ENCODE results near the gene UPK2.

Gene UPK2

DNA sequence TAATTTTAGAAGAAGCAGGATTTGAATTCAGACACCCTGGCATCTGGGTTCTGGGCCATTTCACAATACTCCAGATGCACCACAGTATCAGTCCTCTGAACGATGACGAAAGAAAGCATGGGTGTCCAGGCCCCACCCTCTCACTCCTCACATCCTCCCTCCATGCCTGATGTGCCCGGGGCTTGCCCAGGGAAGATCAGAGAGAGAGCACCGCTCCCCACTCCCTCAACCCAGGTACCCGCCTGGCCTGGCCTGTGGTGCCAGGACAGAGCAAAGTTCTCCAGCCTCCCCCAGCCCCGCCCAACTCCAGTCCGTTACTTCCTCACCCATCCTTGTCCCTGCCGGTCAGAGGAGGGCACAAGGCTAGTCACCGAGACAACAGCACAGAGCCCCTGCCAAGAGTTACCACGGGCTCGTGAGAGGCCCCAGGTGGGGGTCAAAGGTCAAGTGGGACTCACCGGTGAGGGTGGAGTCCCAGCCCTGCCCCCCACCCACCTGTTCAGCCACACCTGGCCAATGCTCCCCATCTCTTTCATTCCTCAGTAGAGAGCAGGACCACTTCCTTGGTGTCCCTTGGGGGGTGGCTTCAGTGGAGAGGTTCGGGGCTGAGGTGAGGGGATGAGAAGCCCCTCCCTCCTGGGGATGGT, 38.5 kb upstream of the UPK2 start:
- no peak for DNase-seq (ENCODE audit: low read depth)

DNA sequence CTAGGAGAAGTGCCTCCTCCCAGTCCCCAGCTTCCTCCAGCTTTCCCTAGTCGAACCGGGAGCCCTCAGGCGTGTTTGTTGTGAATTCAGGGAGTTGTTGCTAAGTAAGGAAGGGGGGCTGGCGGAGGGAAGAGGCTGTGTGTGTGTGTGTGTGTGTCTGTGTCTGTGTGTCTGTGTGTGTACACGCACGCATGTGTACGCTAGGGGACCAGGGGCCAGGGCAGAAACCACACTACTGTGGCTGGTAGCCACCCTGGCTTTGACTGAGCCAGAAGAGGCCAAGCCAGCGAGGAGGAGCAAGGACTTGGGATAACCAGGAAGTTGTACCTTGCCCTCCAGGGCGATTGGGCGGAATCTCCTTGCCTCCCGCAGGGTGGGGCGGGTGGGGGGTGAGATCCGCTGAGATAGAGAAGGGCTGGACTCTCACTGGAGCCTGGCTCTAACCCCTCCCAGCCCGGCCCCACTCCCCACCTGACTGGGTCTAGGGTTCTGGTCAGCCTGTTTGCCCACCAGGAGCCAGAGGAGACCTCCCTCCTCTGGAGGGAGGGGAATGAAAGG, 37.9 kb upstream of the UPK2 start:
- peak; percentile 87 for DNase-seq (ENCODE audit: low read depth)

DNA sequence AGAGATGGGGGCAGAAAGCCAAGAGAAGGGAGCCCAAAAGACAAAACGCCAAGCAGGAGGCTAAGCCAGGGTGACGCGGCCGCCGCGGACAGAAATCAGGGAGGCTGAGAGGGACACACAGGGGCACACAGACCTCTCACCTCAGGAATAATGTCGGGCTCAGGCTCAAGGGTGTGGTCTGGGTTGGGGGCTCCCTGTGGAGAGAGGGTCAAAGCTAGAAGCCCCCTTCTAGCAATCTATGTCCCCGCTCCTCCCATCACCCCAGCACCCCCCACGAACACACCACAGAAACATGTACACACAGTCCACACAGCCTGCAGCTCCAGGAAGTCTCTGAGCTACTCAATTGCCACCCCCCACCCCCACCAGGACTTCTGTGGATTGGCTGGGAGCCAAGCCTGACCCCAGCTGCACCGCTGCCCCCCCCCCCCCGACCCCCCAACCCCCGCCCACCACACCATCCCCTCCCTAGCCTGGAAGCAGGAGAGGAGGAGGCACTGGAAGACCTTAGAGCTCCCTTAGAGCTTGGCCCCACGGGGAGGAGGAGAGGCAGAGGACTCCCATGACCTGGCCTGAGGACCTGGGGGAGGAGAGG, 37.3 kb upstream of the UPK2 start:
- no peak for DNase-seq (ENCODE audit: low read depth)

- peak; percentile 85 for DNase-seq (ENCODE audit: low read depth)
Measured at GRCh38 chr11:118921121-118921928, 34.8 kb upstream of the UPK2 start.

GRCh38 chr11:118921929-118922744, 34.0 kb upstream of the UPK2 start:
- DNase-seq (ENCODE audit: low read depth) = no peak

DNA sequence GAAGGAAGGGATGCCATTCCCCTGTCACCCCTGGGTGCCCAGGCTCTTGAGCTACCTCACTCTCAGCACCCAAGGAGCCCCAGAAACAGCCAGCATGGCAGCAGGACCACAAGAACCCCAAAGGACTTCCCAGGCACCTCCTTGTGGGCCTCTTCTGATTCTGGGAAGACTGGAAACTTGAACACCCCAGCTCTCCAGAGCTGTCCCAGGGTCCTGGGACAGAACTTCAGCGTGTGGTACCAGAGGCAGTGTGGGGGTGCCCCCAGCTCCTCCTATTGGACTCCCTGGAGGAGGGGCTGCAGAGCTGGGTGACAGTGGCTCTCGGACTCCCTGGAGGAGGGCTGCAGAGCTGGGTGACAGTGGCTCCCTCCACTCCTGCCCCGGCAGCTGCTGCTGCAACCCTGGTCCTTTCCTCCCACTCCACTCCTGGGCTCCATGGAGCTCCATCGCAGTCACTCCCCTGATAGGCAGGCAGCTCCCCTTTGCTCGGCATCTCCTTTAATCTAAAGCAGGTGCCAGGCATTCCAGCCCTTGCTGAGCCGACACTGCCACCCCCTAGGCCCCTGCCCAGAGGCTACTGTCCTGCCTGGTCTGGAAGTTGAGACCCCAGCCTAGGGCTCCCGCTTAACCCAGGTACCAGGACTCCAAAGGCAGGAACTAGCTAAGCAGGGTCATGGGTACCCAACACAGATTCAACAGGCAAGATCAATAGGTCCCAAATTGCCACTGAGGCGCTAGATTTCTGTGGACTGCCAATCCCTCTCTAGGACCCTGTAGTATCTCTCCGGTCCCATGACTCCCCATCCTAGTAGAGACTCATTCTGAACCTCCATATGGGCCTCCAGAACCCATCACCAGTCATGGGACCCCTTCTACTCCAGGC, 33.1 kb upstream of the UPK2 start:
- no peak for DNase-seq (ENCODE audit: low read depth)

DNA sequence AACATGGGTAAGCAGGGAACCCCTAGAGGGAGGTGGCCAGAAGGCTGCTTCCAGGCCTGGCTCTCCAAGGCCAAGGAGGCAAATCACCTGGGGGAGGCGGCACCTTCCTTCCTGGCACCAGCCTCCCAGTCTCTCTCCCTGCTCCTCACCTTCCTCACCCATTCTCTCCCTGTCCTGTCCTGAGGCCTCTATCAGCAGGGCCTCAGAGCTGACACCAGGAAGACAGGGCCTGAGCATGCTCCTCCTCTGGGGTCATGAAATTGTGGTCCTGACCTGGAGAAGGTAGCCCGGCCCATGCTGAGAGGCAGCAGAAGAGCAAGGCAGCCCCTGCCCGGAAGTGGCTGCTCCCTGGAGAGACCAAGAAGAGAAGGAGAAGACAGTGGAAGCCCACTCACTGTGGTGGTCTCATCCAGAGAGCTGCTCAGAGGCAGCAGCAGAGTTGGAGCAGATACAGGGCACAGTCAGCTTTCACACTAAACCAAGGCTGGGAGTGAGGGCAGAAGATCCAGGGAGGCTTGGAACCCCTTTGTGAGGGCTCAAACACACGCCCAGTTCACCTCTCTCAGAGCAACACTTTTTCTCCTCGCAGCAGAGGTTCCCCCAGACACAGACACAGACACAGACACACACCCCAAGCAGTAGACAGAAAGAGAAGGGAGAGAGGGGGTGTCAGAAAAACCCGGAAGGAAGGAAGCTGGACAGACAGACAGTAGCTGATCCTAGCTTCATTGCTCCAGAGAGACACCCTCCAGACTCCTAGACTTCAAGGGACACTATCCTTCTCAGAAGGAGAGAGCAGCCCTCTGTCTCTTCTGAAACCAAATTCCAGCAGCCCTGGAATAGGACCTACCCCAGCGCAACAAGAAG, 32.1 kb upstream of the UPK2 start:
- no peak for DNase-seq (ENCODE audit: low read depth)

- no peak for DNase-seq (ENCODE audit: low read depth)
Measured at GRCh38 chr11:118924591-118925585, 31.2 kb upstream of the UPK2 start.

GRCh38 chr11:118927554-118928100, 28.5 kb upstream of the UPK2 start:
- DNase-seq (ENCODE audit: low read depth) = no peak

GRCh38 chr11:118928101-118928869, 27.8 kb upstream of the UPK2 start:
- DNase-seq (ENCODE audit: low read depth) = peak; percentile 92

GRCh38 chr11:118928870-118929500, 27.1 kb upstream of the UPK2 start:
- no peak for DNase-seq (ENCODE audit: low read depth)

GRCh38 chr11:118929501-118930093, 26.5 kb upstream of the UPK2 start:
- no peak for DNase-seq (ENCODE audit: low read depth)

DNA sequence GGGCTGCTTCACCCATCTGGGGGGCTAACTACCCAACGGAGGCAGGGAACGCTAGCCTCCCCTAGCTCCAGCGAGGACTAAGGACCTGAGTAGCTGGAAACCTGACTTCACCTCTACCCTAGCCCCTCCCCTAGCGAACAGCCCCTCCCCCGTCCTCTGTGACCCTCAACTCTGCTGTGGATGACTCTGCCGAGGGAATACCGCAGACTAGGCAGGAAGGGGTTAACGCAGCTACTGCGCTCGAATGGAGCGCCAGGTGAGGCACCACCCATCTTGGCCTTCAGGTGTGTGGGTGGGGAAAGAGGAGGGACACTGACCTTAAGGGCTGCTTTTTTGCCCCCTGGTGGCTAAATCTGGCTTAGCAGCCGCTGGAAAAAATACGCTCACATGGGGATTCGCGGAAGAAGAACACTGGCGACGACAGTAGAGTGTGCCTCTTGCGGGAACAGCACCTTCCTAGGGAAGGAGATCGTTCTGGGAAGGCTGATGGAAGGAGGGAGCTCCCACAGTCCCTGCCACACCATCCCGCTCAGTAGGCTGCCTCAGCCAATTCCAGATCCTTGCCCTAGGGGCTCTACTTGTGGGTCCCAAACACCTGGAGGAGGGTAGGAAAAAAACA, 25.9 kb upstream of the UPK2 start:
- no peak for DNase-seq (ENCODE audit: low read depth)

DNA sequence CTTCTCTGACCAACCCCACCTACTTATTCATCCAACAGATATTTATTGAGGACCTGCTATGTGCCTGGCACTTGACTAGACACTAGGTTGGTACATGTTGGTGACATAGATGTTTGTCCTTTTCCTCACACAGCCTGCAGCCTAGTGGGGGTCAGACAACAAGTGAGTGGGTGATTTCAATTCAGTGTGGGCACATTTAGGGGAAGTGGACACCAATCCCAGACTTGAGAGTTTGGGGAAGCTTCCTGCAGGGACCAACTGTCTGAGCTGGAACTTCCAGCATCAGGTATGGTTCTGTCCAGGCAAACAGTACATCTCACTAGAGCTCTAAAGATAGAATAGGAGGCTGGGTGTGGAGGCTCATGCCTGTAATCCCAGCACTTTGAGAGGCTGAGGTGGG, 24.5 kb upstream of the UPK2 start:
- no peak for DNase-seq (ENCODE audit: low read depth)

DNA sequence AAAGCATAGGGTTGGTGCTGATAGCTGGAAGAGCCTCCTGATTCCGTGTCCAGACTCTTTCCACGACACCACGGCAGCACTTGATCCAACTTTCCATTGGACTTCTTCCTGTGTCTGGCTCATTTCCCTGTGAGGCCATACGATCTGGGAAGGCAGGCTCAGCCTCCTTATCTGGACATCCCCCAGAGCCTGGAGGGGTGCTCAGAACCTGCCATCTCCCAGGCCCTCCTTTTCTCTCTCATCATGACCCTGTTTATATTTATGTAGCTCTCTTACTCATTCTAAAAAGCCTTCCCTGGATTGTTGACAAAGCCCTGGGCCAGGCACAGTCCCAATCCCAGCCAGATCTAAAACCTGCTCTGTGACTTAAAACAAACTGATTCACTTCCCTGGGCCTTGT, 22.6 kb upstream of the UPK2 start:
- DNase-seq (ENCODE audit: low read depth) = no peak

DNA sequence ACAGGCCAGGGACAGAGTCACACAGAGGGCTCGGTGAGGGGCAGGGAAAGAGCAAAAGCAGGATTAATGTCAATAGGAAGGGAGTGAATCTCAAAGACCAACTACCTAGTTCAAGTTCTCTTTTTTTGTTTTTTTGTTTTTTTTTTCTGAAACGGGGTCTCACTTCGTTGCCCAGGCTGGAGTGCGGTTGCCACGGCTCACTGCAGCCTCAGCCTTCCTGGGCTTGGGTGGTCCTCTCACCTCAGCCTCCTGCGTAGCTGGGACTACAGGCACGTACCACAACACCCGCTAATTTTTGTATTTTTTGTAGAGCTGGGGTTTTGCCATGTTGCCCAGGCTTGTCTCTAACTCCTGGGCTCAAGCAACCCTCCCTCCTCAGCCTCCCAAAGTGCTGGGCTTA, 20.7 kb upstream of the UPK2 start:
- DNase-seq (ENCODE audit: low read depth) = no peak

Measured in GM04504 (cell line).